Activated CD4-positive, alpha-beta memory T cell treated with anti-CD3 and anti-CD28 coated beads for 36 hours (primary cell): Measurements from ENCODE around the gene CENPT. TPM values are rescaled to one million over a fixed set of nuclear protein-coding genes. Genes with fewer than 3 reads are reported as not detected.

Experiments used
- CTCF ChIA-PET: fragments of 350-600 bp; sonication (Branson Sonifier 250); formaldehyde crosslinking; loops from one replicate; lab custom pipeline; 2021; ENCODE audit warnings: antibody characterized with exemption, inconsistent platforms; lab: Charles Lee
- POLR2A ChIA-PET: fragments of 350-600 bp; sonication (Branson Sonifier 250); formaldehyde crosslinking; loops from one replicate; lab custom pipeline; 2021; ENCODE audit warnings: antibody characterized with exemption; lab: Charles Lee
- DNase-seq: peaks from one replicate; pipeline ENCODE4 v3.0.0-alpha.2; 2020
- H3K27ac Mint-ChIP-seq: one replicate; pipeline ENCODE4 v1.8.0; 2021; ENCODE audit warnings: mixed read lengths
- H3K27me3 Mint-ChIP-seq: one replicate; pipeline ENCODE4 v1.8.0; 2021; ENCODE audit warnings: mixed read lengths
- H3K36me3 Mint-ChIP-seq: one replicate; pipeline ENCODE4 v1.8.0; 2021; ENCODE audit warnings: mixed read lengths
- H3K4me1 Mint-ChIP-seq: one replicate; pipeline ENCODE4 v1.8.0; 2021; ENCODE audit warnings: low read depth, mixed read lengths
- H3K4me3 Mint-ChIP-seq: one replicate; pipeline ENCODE4 v1.8.0; 2021; ENCODE audit warnings: mild to moderate bottlenecking, mixed read lengths
- H3K9me3 Mint-ChIP-seq: one replicate; pipeline ENCODE4 v1.8.0; 2021; ENCODE audit warnings: mixed read lengths
- intact Hi-C: fragments of 100-400 bp; cut with micrococcal nuclease; formaldehyde crosslinking; loops from one replicate; pipeline ENCODE4 v1.15.1; 2023
- total RNA-seq, 2 experiments: library from RNA; stranded (reverse); gene quantifications; one replicate each; pipeline ENCODE4 v1.2.3, GENCODE V29; 2021

Gene CENPT
- total RNA-seq, 2 experiments from 2014 or later = 39.2 to 40.2 TPM

DNA sequence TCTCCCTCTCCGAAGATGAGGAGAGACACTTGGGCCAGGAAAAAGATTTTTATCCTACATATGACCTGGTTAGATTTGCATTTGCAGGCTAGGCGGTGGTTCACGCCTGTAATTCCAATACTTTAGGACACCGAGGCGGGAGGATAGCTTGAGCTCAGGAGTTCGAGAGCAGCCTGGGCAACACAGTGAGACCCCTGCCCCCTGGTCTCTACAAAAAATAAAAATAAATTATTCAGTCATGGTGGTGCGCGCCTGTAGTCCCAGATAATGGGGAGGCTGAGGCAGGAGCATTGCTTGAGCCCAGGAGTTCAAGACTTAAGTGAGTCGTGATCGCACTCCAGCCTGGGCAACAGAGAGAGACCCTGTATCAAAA is 13.3 kb downstream of the CENPT start:
- intact Hi-C loops = loop anchor here (5.0 kb wide), 1 partner anchor 38 kb away; the partner anchor contains the start of gene EDC4
- POLR2A ChIA-PET = interaction anchor here (0.9 to 2.0 kb wide), 11 partner anchors 11 to 250 kb away, joined by 3 to 25 read pairs (median 4); partner anchors contain the start of genes DDX28, DUS2, GFOD2 and NUTF2
- Mint-ChIP-seq H3K36me3 (peaks cover 5% of the 10 kb centered on the region), H3K4me3 (peak overlapping the region; percentile 89), H3K27me3 (no peaks in the 10 kb centered on the region), H3K27ac (peak overlapping the region; percentile 39), H3K4me1 (peaks cover 8% of the 10 kb centered on the region), H3K9me3 (no peaks in the 10 kb centered on the region)
- CTCF ChIA-PET = interaction anchor here (0.9 to 2.4 kb wide), 5 partner anchors 11 to 353 kb away, joined by 3 to 38 read pairs (median 8); partner anchors contain the start of genes ATP6V0D1 and NUTF2
- no peak for DNase-seq

DNA sequence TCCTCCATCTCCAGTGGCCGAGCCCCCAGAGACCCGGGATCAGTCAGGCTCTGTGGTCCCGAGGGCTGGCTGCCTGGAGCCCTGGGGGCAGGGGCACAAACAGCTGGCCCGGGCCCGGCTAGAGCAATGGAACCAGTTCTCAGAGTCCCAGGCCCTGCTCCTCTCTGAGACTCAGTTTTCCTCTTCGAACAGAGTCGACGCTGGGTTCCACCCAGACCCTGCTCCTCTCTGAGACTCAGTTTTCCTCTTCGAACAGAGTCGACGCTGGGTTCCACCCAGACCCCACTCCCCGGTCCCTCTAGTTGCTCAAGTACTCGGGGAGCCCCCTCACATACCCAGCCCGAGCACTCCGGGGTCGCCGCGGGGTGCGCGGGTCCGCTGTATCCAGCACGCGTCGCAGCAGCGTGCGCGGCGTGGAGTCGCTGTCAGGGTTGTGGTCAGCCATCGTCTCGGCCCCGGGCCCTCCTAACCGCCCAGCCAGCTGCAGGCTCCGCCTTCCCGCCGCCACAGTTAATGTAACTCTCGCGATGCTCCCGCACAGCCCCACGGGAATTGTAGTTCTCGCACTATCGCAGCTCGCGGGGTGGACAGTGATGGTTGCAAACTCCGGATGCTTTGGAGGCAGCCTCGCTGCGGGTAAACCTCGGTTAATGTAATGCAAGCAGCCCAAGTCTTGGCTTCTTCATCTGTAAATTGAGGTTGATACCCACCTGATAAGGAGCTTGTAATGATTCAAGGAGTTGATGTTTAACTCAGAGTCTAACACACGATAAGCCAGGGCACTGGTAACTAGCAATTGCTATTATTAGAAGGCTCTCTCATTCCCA is 13.9 kb downstream of the CENPT start:
- H3K27ac Mint-ChIP-seq = peak overlapping the region; percentile 39
- CTCF ChIA-PET = interaction anchor here (0.9 to 2.4 kb wide), 6 partner anchors 11 to 352 kb away, joined by 3 to 38 read pairs (median 6); partner anchors contain the start of genes ATP6V0D1 and NUTF2

DNA sequence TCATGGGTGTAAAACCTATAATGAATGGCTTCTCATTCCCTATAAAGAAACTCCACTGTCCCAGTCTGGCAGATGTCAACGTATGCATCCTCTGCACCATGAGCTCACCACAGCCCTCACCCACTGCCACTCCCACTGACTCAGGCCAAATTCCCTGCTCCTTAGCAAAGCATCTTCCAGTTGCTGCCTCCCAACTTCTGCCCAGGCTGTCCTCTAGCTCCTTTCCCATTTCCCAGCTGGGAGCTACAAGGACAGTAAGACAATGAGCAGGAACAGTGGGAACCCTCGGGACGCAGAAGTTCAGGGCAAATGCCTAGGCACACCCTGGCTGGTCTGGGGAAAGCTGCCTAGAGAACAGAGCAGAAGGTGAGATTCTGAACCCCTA is 14.5 kb downstream of the CENPT start:
- ChIA-PET POLR2A (interaction anchor here (0.9 to 2.0 kb wide), 10 partner anchors 12 to 190 kb away, joined by 3 to 25 read pairs (median 4); partner anchors contain the start of genes CENPT, DDX28, DUS2 and GFOD2), CTCF (interaction anchor here (0.7 to 2.4 kb wide), 6 partner anchors 12 to 312 kb away, joined by 3 to 38 read pairs (median 6); partner anchors contain the start of gene NUTF2)
- peaks cover 8% of the 10 kb centered on the region for H3K4me1 Mint-ChIP-seq
- intact Hi-C loops = loop anchor here (1.0 to 5.0 kb wide), 2 partner anchors 9 to 39 kb away; partner anchors contain the start of genes EDC4 and THAP11
- no peaks in the 10 kb centered on the region for H3K9me3 Mint-ChIP-seq
- H3K27me3 Mint-ChIP-seq = no peaks in the 10 kb centered on the region
- peak overlapping the region; percentile 89 for H3K4me3 Mint-ChIP-seq
- DNase-seq = no peak
- H3K27ac Mint-ChIP-seq = no peak overlapping the region
- peaks cover 5% of the 10 kb centered on the region for H3K36me3 Mint-ChIP-seq

More for the DNA sequence above, 13.9 kb downstream of the CENPT start:
- Mint-ChIP-seq H3K4me3 (peak overlapping the region; percentile 89), H3K4me1 (peaks cover 8% of the 10 kb centered on the region), H3K9me3 (no peaks in the 10 kb centered on the region), H3K36me3 (peaks cover 5% of the 10 kb centered on the region), H3K27me3 (no peaks in the 10 kb centered on the region)
- POLR2A ChIA-PET = interaction anchor here (0.9 to 2.0 kb wide), 13 partner anchors 11 to 250 kb away, joined by 3 to 25 read pairs (median 4); partner anchors contain the start of genes CENPT, DDX28, DUS2 and GFOD2
- DNase-seq = peak; percentile 97
- intact Hi-C loops = loop anchor here (1.0 to 5.0 kb wide), 2 partner anchors 9 to 39 kb away; partner anchors contain the start of genes EDC4 and THAP11

- intact Hi-C loops = no loop called here
- Mint-ChIP-seq H3K27ac (no peak overlapping the region), H3K36me3 (peaks cover 5% of the 10 kb centered on the region), H3K9me3 (no peaks in the 10 kb centered on the region), H3K4me3 (no peak overlapping the region), H3K27me3 (no peaks in the 10 kb centered on the region), H3K4me1 (peaks cover 8% of the 10 kb centered on the region)
- POLR2A ChIA-PET = no interaction called here
- CTCF ChIA-PET = interaction anchor here (5.6 kb wide), 1 partner anchor 12 kb away, joined by 35 read pairs; no protein-coding TSS in a partner anchor
- DNase-seq = no peak
Measured at GRCh38 chr16:67828651-67829050, 18.8 kb downstream of the CENPT start.

- Mint-ChIP-seq H3K36me3 (peaks cover 4% of the 10 kb centered on the region), H3K9me3 (no peaks in the 10 kb centered on the region), H3K4me3 (no peak overlapping the region), H3K4me1 (no peaks in the 10 kb centered on the region), H3K27ac (no peak overlapping the region), H3K27me3 (no peaks in the 10 kb centered on the region)
- DNase-seq = no peak
- CTCF ChIA-PET = interaction anchor here (5.6 kb wide), 1 partner anchor 10 kb away, joined by 35 read pairs; no protein-coding TSS in a partner anchor
- POLR2A ChIA-PET = no interaction called here
- intact Hi-C loops = no loop called here
Measured at GRCh38 chr16:67825906-67826305, 21.6 kb downstream of the CENPT start.

GRCh38 chr16:67825119-67825518 is 22.4 kb downstream of the CENPT start:
- Mint-ChIP-seq H3K36me3 (no peaks in the 10 kb centered on the region), H3K4me3 (no peak overlapping the region), H3K27ac (no peak overlapping the region), H3K9me3 (no peaks in the 10 kb centered on the region), H3K4me1 (no peaks in the 10 kb centered on the region), H3K27me3 (no peaks in the 10 kb centered on the region)
- intact Hi-C loops = no loop called here
- ChIA-PET POLR2A (no interaction called here), CTCF (interaction anchor here (0.6 to 5.6 kb wide), 2 partner anchors 9 to 64 kb away, joined by 3 to 35 read pairs; no protein-coding TSS in a partner anchor)
- DNase-seq = no peak

GRCh38 chr16:67822511-67822910 is 25.0 kb downstream of the CENPT start:
- no peak overlapping the region for H3K27ac Mint-ChIP-seq
- H3K4me1 Mint-ChIP-seq = no peaks in the 10 kb centered on the region
- ChIA-PET POLR2A (no interaction called here), CTCF (no interaction called here)
- no peaks in the 10 kb centered on the region for H3K36me3 Mint-ChIP-seq
- H3K9me3 Mint-ChIP-seq = no peaks in the 10 kb centered on the region
- no peak for DNase-seq
- no peak overlapping the region for H3K4me3 Mint-ChIP-seq
- H3K27me3 Mint-ChIP-seq = no peaks in the 10 kb centered on the region
- intact Hi-C loops = no loop called here

DNA sequence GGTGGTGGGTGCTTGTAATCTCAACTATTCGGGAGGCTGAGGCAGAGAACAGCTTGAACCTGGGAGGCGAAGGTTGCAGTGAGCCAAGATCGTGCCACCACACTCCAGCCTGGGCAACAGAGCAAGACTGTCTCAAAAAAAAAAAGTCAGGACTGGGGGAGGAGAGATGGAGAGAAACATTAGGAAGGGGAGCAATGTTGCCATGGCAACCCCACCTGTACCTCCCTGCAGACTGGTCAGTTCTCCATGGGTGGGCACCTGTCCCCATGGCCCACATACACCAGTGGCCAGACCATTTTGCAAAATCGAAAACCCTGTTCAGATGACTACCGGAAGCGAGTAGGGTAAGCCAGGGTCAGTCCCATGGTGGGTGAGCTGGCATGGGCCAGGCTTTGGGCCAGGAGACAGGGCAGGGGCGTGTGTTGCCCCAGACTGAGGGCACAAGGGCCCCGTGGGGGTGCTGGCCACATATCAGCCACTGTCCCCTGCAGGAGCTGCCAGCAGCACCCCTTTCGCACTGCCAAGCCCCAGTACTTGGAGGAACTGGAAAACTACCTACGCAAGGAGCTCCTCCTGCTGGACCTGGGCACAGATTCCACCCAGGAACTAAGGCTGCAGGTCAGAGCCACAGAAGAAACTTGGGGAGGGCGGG is 26.8 kb downstream of the CENPT start:
- no peak overlapping the region for H3K4me3 Mint-ChIP-seq
- no peaks in the 10 kb centered on the region for H3K36me3 Mint-ChIP-seq
- H3K4me1 Mint-ChIP-seq = peaks cover 2% of the 10 kb centered on the region
- no peaks in the 10 kb centered on the region for H3K9me3 Mint-ChIP-seq
- ChIA-PET CTCF (no interaction called here), POLR2A (no interaction called here)
- DNase-seq = no peak
- H3K27ac Mint-ChIP-seq = no peak overlapping the region
- intact Hi-C loops = no loop called here
- no peaks in the 10 kb centered on the region for H3K27me3 Mint-ChIP-seq

GRCh38 chr16:67814567-67814966 is 32.9 kb downstream of the CENPT start:
- H3K9me3 Mint-ChIP-seq = no peaks in the 10 kb centered on the region
- POLR2A ChIA-PET = no interaction called here
- H3K27me3 Mint-ChIP-seq = no peaks in the 10 kb centered on the region
- no peaks in the 10 kb centered on the region for H3K36me3 Mint-ChIP-seq
- peaks cover 2% of the 10 kb centered on the region for H3K4me1 Mint-ChIP-seq
- H3K4me3 Mint-ChIP-seq = no peak overlapping the region
- intact Hi-C loops = no loop called here
- no peak overlapping the region for H3K27ac Mint-ChIP-seq
- no peak for DNase-seq
- CTCF ChIA-PET = interaction anchor here (0.6 to 3.5 kb wide), 8 partner anchors 11 to 225 kb away, joined by 3 to 51 read pairs (median 21); no protein-coding TSS in a partner anchor

- H3K27ac Mint-ChIP-seq = no peak overlapping the region
- H3K27me3 Mint-ChIP-seq = no peaks in the 10 kb centered on the region
Measured at GRCh38 chr16:67811899-67812298, 35.6 kb downstream of the CENPT start.

DNA sequence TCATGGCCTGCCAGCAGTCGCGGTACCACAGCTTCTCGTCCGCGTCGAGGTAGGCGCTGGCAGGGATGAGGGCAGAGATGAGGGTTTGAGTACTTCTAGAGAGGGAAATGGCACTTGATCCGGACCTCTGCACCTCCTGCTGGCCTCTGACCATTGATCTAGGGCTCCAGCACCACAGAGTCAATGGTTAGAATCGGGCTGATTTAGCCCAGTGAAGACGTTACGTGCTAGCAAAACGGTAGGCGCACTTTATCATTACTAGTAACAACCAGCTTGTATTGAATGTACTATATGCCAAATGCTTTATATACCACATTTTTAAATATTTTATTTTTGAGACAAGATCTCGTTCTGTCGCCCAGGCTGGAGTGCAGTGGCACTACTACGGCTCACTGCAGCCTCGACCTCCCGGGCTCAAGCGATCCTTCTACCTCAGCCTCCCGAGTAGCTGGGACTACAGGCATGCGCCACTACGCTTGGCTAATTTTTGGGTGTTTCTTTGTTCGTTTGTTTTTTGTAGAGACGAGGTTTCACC is 40.3 kb downstream of the CENPT start:
- ChIA-PET POLR2A (interaction anchor here (0.8 to 2.0 kb wide), 10 partner anchors 9 to 286 kb away, joined by 3 to 14 read pairs (median 6); partner anchors contain the start of genes CENPT, GFOD2, NUTF2 and PSMB10), CTCF (interaction anchor here (0.6 to 2.7 kb wide), 9 partner anchors 9 to 286 kb away, joined by 3 to 75 read pairs (median 3); partner anchors contain the start of gene CENPT)
- DNase-seq = no peak
- no peaks in the 10 kb centered on the region for H3K9me3 Mint-ChIP-seq
- H3K27me3 Mint-ChIP-seq = no peaks in the 10 kb centered on the region
- peaks cover 33% of the 10 kb centered on the region for H3K4me1 Mint-ChIP-seq
- H3K27ac Mint-ChIP-seq = peak overlapping the region; percentile 23
- intact Hi-C loops = loop anchor here (2.0 to 10.0 kb wide), 5 partner anchors 88 to 282 kb away; partner anchors contain the start of genes C16orf86, ENKD1, GFOD2 and PSMB10
- peaks cover 18% of the 10 kb centered on the region for H3K36me3 Mint-ChIP-seq
- peak overlapping the region; percentile 93 for H3K4me3 Mint-ChIP-seq

More at GRCh38 chr16:67811899-67812298, 35.6 kb downstream of the CENPT start:
- ChIA-PET CTCF (no interaction called here), POLR2A (no interaction called here)
- Mint-ChIP-seq H3K4me1 (peaks cover 5% of the 10 kb centered on the region), H3K9me3 (no peaks in the 10 kb centered on the region), H3K36me3 (no peaks in the 10 kb centered on the region), H3K4me3 (no peak overlapping the region)
- DNase-seq = no peak
- intact Hi-C loops = no loop called here
